ENCODE data around the gene HDGFL1.

Gene HDGFL1

DNA sequence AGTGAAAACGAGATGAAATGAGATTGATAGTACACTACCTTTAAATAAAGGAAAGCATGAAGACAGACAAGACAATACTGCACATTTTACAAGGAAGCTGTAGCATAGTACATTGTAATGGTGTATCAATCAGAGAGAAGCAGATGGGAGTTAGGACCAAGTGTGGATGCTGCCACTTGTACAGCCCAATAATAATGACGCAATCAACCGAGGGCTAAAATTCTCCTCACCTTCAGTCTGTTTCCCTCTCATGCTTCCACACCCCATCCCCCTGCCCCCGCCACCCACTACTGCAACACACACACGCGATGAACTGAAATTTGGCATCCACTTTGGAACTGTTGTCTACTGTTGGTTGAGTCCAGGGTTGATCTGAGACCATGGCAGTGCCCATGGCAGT lies 12.4 kb upstream of the HDGFL1 start:
- WGBS, result 96% methylated on average over 5 of the region's 6 CpGs
- Histone ChIP-seq H3K4me3 (ENCODE audit: low read length) (no peak overlapping the region), H3K27ac (ENCODE audit: low read depth, low read length) (no peak overlapping the region), H3K9ac (ENCODE audit: low read depth, low read length) (no peak overlapping the region), H3K36me3 (ENCODE audit: insufficient read depth, low read length) (no peaks in the 10 kb centered on the region), H3K9me3 (ENCODE audit: insufficient read depth, low read depth, low read length) (0 out of 2 replicates have a peak, but pooled peaks cover 5% of the 10 kb centered on the region), H3K4me1 (ENCODE audit: insufficient read depth, low read length) (no peaks in the 10 kb centered on the region), H3K27me3 (ENCODE audit: insufficient read depth, low read length) (no peaks in the 10 kb centered on the region)

DNA sequence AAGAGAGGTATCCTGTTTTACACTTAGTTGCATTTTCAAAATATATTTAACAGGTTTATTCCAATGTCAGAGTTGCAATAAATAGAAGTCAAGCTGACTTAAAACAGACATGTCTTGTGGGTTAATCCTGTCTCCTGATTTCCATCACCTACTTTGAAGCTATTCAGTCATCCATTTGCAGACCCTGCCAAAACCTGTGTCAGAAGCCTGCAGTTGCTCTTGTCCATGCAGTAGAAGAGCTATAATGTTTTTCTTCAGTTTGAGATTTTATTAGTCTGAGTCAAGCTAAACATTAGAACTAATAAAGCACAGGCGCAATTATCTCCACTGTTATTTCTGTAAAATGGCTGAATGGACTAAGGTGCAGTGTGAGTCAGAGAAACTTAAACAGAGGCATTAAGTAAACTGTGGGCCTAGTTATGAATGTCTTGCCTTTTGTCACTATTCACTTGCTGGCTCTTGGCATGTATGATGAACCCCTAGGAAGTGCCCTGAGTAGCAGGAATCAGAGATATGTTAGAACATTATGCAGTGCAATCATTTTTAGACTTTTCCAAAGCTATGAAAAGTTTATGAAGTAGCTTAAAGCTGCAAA lies 11.0 kb upstream of the HDGFL1 start:
- no peak overlapping the region for H3K27ac ChIP-seq (ENCODE audit: low read depth, low read length)
- H3K9ac ChIP-seq (ENCODE audit: low read depth, low read length), result no peak overlapping the region
- H3K9me3 ChIP-seq (ENCODE audit: insufficient read depth, low read depth, low read length), result no peaks in the 10 kb centered on the region
- H3K27me3 ChIP-seq (ENCODE audit: insufficient read depth, low read length), result no peaks in the 10 kb centered on the region
- WGBS, result 100% methylated on average over 1 of the region's 1 CpG
- no peak overlapping the region for H3K4me3 ChIP-seq (ENCODE audit: low read length)
- H3K4me1 ChIP-seq (ENCODE audit: insufficient read depth, low read length), result no peaks in the 10 kb centered on the region
- H3K36me3 ChIP-seq (ENCODE audit: insufficient read depth, low read length), result no peaks in the 10 kb centered on the region

- H3K27me3 ChIP-seq (ENCODE audit: insufficient read depth, low read length), result no peaks in the 10 kb centered on the region; the same call in 1 of the 2 replicates
- no peak overlapping the region for H3K27ac ChIP-seq (ENCODE audit: low read depth, low read length)
- no peaks in the 10 kb centered on the region for H3K36me3 ChIP-seq (ENCODE audit: insufficient read depth, low read length)
- no peak overlapping the region for H3K4me3 ChIP-seq (ENCODE audit: low read length)
- H3K9me3 ChIP-seq (ENCODE audit: insufficient read depth, low read depth, low read length), result no peaks in the 10 kb centered on the region
- 97% methylated on average over 6 of the region's 6 CpGs for WGBS
- H3K9ac ChIP-seq (ENCODE audit: low read depth, low read length), result no peak overlapping the region
- H3K4me1 ChIP-seq (ENCODE audit: insufficient read depth, low read length), result peaks cover 12% of the 10 kb centered on the region
Measured at GRCh38 chr6:22568854-22569253, 512 bp upstream of the HDGFL1 start.

DNA sequence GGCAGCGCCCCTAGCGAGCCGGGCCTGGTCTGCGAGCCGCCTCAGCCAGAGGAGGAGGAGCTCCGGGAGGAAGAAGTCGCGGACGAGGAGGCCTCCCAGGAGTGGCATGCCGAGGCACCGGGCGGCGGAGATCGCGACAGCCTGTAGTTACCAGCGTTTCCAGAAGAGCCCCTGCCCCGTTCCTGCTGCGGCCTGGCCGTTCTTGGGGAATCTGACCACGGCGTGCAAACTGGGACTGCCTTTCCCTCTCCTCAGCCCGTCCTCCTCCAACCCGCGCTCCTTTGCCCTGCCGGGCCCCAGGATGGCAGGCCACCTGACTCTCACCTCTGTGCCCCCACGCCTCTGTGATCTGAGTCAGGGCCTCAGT lies 802 bp downstream of the HDGFL1 start:
- H3K4me1 ChIP-seq (ENCODE audit: insufficient read depth, low read length), result peaks cover 12% of the 10 kb centered on the region
- no peak overlapping the region for H3K27ac ChIP-seq (ENCODE audit: low read depth, low read length)
- H3K36me3 ChIP-seq (ENCODE audit: insufficient read depth, low read length), result no peaks in the 10 kb centered on the region
- H3K9ac ChIP-seq (ENCODE audit: low read depth, low read length), result no peak overlapping the region
- H3K4me3 ChIP-seq (ENCODE audit: low read length), result no peak overlapping the region
- H3K9me3 ChIP-seq (ENCODE audit: insufficient read depth, low read depth, low read length), result no peaks in the 10 kb centered on the region
- 97% methylated on average over 26 of the region's 26 CpGs for WGBS
- no peaks in the 10 kb centered on the region; the same call in 1 of the 2 replicates for H3K27me3 ChIP-seq (ENCODE audit: insufficient read depth, low read length)

GRCh38 chr6:22575190-22575589 lies 5.8 kb downstream of the HDGFL1 start:
- Histone ChIP-seq H3K9ac (ENCODE audit: low read depth, low read length) (no peak overlapping the region), H3K4me1 (ENCODE audit: insufficient read depth, low read length) (no peaks in the 10 kb centered on the region), H3K4me3 (ENCODE audit: low read length) (no peak overlapping the region), H3K36me3 (ENCODE audit: insufficient read depth, low read length) (no peaks in the 10 kb centered on the region), H3K27me3 (ENCODE audit: insufficient read depth, low read length) (no peaks in the 10 kb centered on the region), H3K9me3 (ENCODE audit: insufficient read depth, low read depth, low read length) (no peaks in the 10 kb centered on the region), H3K27ac (ENCODE audit: low read depth, low read length) (no peak overlapping the region)
- 82% methylated on average over 2 of the region's 2 CpGs for WGBS

GRCh38 chr6:22579439-22579838 lies 10.1 kb downstream of the HDGFL1 start:
- Histone ChIP-seq H3K9ac (ENCODE audit: low read depth, low read length) (no peak overlapping the region), H3K4me1 (ENCODE audit: insufficient read depth, low read length) (peaks cover 20% of the 10 kb centered on the region; the same call in 1 of the 2 replicates), H3K36me3 (ENCODE audit: insufficient read depth, low read length) (no peaks in the 10 kb centered on the region), H3K27me3 (ENCODE audit: insufficient read depth, low read length) (no peaks in the 10 kb centered on the region), H3K9me3 (ENCODE audit: insufficient read depth, low read depth, low read length) (no peaks in the 10 kb centered on the region), H3K27ac (ENCODE audit: low read depth, low read length) (no peak overlapping the region), H3K4me3 (ENCODE audit: low read length) (no peak overlapping the region)
- 98% methylated on average over 3 of the region's 5 CpGs for WGBS

- Histone ChIP-seq H3K27me3 (ENCODE audit: insufficient read depth, low read length) (no peaks in the 10 kb centered on the region), H3K27ac (ENCODE audit: low read depth, low read length) (no peak overlapping the region), H3K9ac (ENCODE audit: low read depth, low read length) (no peak overlapping the region), H3K36me3 (ENCODE audit: insufficient read depth, low read length) (no peaks in the 10 kb centered on the region), H3K9me3 (ENCODE audit: insufficient read depth, low read depth, low read length) (no peaks in the 10 kb centered on the region), H3K4me1 (ENCODE audit: insufficient read depth, low read length) (peaks cover 28% of the 10 kb centered on the region), H3K4me3 (ENCODE audit: low read length) (no peak overlapping the region)
- 83% methylated on average over 4 of the region's 5 CpGs for WGBS
Measured at GRCh38 chr6:22580337-22580736, 11.0 kb downstream of the HDGFL1 start.

DNA sequence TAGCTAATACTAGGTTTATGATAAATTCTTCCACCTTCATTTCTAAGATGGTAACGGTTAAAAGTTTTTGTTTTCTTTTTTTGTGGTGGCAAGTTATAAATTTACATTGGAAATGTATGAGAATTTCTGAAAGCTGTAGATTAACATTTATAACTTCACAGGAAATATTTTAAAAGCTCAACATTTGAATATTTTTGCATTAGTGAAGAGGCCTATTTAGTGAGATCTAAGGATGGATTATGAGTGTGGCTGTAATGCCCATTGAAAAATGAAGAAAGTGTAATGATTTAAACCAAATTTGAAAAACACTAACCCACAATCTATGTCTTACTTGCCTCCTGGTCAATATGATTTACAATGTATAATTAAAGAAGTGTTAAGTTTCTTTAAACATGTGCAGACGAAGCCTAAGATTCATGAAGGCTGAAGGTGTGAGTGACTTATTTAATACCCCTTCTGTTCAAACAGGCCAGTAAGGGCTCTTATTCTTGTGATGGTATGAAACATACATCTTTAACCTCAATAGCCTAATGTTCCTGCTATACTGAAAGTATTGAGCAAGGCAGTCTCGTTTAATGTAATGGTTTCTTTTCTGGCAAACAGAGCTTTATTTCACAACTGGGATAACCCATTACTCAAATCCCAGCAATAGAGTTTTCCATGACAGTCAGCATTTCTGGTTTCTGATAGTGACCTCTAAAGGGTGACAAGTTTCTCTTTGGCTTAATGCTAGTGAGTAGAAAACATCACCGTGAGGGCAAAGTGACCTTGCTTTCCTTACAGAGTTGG lies 13.2 kb downstream of the HDGFL1 start:
- Histone ChIP-seq H3K4me3 (ENCODE audit: low read length) (no peak overlapping the region), H3K27ac (ENCODE audit: low read depth, low read length) (no peak overlapping the region), H3K36me3 (ENCODE audit: insufficient read depth, low read length) (no peaks in the 10 kb centered on the region), H3K4me1 (ENCODE audit: insufficient read depth, low read length) (peaks cover 31% of the 10 kb centered on the region), H3K27me3 (ENCODE audit: insufficient read depth, low read length) (no peaks in the 10 kb centered on the region), H3K9me3 (ENCODE audit: insufficient read depth, low read depth, low read length) (no peaks in the 10 kb centered on the region), H3K9ac (ENCODE audit: low read depth, low read length) (no peak overlapping the region)
- WGBS, result 78% methylated on average over 3 of the region's 4 CpGs

DNA sequence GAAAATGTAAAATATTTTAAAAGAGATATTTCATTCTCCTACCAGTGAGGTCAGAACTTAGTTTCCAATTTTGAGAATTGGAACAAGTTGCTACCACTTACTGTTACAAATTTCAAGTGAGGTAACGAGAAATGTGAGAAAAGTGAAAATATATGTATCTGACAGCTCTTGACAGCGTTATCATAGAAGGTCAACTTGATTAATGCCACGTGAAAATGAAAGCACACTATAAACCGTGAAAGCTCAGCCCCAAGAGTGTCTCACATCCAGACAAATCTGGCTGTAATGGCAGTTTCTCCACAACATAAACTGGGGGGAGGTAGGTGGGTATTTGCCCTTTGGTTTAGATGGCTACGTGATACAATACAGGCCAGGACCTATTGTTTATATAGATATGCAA lies 13.9 kb downstream of the HDGFL1 start:
- WGBS, result 98% methylated on average over 4 of the region's 5 CpGs
- Histone ChIP-seq H3K4me3 (ENCODE audit: low read length) (no peak overlapping the region), H3K27ac (ENCODE audit: low read depth, low read length) (no peak overlapping the region), H3K9ac (ENCODE audit: low read depth, low read length) (no peak overlapping the region), H3K27me3 (ENCODE audit: insufficient read depth, low read length) (no peaks in the 10 kb centered on the region), H3K9me3 (ENCODE audit: insufficient read depth, low read depth, low read length) (no peaks in the 10 kb centered on the region), H3K4me1 (ENCODE audit: insufficient read depth, low read length) (peaks cover 31% of the 10 kb centered on the region), H3K36me3 (ENCODE audit: insufficient read depth, low read length) (no peaks in the 10 kb centered on the region)

DNA sequence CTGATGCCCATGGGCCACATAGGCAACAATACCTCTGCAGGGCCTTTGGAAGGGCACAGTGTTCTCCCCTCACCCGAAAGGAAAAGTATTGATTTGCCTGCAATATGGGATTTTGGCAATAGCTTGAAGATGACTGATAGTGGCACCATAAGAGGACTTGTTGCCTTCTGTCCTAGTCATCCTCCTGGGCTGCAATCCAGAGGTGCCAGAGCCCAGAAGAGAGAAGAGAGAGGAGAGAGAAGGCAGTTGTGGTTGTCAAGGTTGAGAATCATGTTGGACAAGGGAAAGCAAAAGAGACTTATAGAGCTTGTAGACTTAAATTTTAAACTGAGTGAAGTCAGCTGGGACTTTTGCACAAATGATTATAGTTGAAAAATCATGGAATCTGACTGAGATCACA lies 14.6 kb downstream of the HDGFL1 start:
- WGBS, result 98% methylated on average over 1 of the region's 1 CpG

DNA sequence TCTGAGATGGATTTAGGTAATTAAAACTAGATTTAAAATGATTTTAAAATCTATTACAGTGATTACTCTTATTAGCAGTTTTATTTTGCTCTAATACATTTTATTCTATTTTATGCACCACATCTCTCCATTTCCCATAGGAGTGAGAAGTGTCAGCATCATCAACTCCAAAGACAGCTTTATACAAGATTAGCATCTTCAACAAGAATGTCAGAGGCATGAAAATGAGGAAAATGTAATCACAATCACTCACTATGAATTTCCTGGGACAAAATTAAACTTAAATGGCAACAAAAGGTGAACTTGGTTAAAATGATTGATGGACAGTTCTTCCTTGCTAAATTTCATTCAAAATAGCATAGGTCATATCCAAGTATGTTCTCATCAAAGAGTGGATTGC lies 19.8 kb downstream of the HDGFL1 start:
- Histone ChIP-seq H3K4me3 (ENCODE audit: low read length) (no peak overlapping the region), H3K9me3 (ENCODE audit: insufficient read depth, low read depth, low read length) (no peaks in the 10 kb centered on the region), H3K27ac (ENCODE audit: low read depth, low read length) (no peak overlapping the region), H3K27me3 (ENCODE audit: insufficient read depth, low read length) (no peaks in the 10 kb centered on the region), H3K4me1 (ENCODE audit: insufficient read depth, low read length) (peaks cover 14% of the 10 kb centered on the region), H3K36me3 (ENCODE audit: insufficient read depth, low read length) (no peaks in the 10 kb centered on the region), H3K9ac (ENCODE audit: low read depth, low read length) (no peak overlapping the region)

More for the DNA sequence above, 14.6 kb downstream of the HDGFL1 start:
- Histone ChIP-seq H3K4me3 (ENCODE audit: low read length) (no peak overlapping the region), H3K9ac (ENCODE audit: low read depth, low read length) (no peak overlapping the region), H3K27me3 (ENCODE audit: insufficient read depth, low read length) (no peaks in the 10 kb centered on the region), H3K4me1 (ENCODE audit: insufficient read depth, low read length) (peaks cover 31% of the 10 kb centered on the region), H3K27ac (ENCODE audit: low read depth, low read length) (no peak overlapping the region), H3K36me3 (ENCODE audit: insufficient read depth, low read length) (no peaks in the 10 kb centered on the region), H3K9me3 (ENCODE audit: insufficient read depth, low read depth, low read length) (no peaks in the 10 kb centered on the region)

All from HUES64 (cell line).